ENCODE data around the gene OR10H3. TPM values are rescaled to one million over a fixed set of nuclear protein-coding genes. Genes with fewer than 3 reads are reported as not detected.
A peak's percentile ranks its signal among the peaks of the same experiment; 100 is the strongest.
"Not testable (repeated sequence)": the region's sequence is repeated elsewhere in the genome, so short reads cannot be mapped to it uniquely, and the experiment has no call there.

The OR10H3 gene
- total and polyA plus RNA-seq, 3 experiments from 2014 or later, result not detected

GRCh38 chr19:15759962-15760565 lies 22.3 kb downstream of the OR10H3 start:
- POLR2A ChIA-PET, result no interaction called here
- Histone ChIP-seq H3K4me1 (ENCODE audit: insufficient read depth, low read length) (no peaks in the 10 kb centered on the region), H3K36me3 (ENCODE audit: insufficient read depth, low read length) (no peaks in the 10 kb centered on the region), H3K27ac (ENCODE audit: low read depth, low read length) (no peak overlapping the region), H3K27me3 (ENCODE audit: insufficient read depth, low read length, poor library complexity, severe bottlenecking) (peaks cover 21% of the 10 kb centered on the region), H3K9me3 (ENCODE audit: low read length) (no peaks in the 10 kb centered on the region), H3K4me3 (ENCODE audit: low read length) (no peak overlapping the region)
- no peak for DNase-seq
- peaks cover 0 to 2% (median 0%) of the 10 kb centered on the region in 3 donors for H3K4me1 Mint-ChIP-seq
- H3K9me3 Mint-ChIP-seq, result peaks cover 0 to 7% (median 4%) of the 10 kb centered on the region in 5 donors
- H3K27ac Mint-ChIP-seq, result peak overlapping the region in 1 of 8 donors; percentile 13
- peaks cover 34 to 73% of the 10 kb centered on the region in 2 donors for H3K27me3 Mint-ChIP-seq
- no peak overlapping the region for H3K4me3 Mint-ChIP-seq
- no peaks in the 10 kb centered on the region for H3K36me3 Mint-ChIP-seq
- CTCF ChIA-PET, result no interaction called here

DNA sequence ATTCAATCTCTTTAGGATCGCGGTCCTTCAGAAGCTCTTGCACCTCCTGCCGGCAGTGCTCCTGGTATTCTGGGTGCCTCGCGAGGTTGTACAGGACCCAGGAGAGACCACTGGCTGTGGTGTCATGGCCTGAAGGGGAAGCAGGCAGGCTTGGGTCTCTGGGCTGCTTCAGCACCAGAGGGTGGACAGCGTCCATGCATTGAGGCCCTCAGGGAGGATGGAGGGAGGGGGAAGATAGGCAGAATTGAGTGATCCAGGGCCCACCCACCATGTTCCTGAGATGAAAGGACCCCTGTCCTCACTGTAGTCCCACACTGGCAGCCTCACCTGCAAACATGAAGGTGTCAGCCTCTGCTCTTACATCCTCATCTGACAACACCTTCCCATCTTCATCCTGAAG lies 31.8 kb downstream of the OR10H3 start:
- Histone ChIP-seq H3K27ac (ENCODE audit: low read depth, low read length) (no peak overlapping the region), H3K36me3 (ENCODE audit: insufficient read depth, low read length) (no peaks in the 10 kb centered on the region), H3K27me3 (ENCODE audit: insufficient read depth, low read length, poor library complexity, severe bottlenecking) (no peaks in the 10 kb centered on the region), H3K4me3 (ENCODE audit: low read length) (no peak overlapping the region), H3K9me3 (ENCODE audit: low read length) (no peaks in the 10 kb centered on the region), H3K4me1 (ENCODE audit: insufficient read depth, low read length) (no peaks in the 10 kb centered on the region)
- H3K27me3 Mint-ChIP-seq, result peaks cover 21 to 54% of the 10 kb centered on the region in 2 donors
- no peak overlapping the region for H3K27ac Mint-ChIP-seq
- no peak overlapping the region for H3K4me3 Mint-ChIP-seq
- POLR2A ChIA-PET, result no interaction called here
- CTCF ChIA-PET, result no interaction called here
- no peaks in the 10 kb centered on the region for H3K4me1 Mint-ChIP-seq
- H3K9me3 Mint-ChIP-seq, result peaks cover 0 to 3% (median 0%) of the 10 kb centered on the region in 5 donors
- peaks cover 0 to 9% (median 0%) of the 10 kb centered on the region in 3 donors for H3K36me3 Mint-ChIP-seq
- DNase-seq, result no peak

DNA sequence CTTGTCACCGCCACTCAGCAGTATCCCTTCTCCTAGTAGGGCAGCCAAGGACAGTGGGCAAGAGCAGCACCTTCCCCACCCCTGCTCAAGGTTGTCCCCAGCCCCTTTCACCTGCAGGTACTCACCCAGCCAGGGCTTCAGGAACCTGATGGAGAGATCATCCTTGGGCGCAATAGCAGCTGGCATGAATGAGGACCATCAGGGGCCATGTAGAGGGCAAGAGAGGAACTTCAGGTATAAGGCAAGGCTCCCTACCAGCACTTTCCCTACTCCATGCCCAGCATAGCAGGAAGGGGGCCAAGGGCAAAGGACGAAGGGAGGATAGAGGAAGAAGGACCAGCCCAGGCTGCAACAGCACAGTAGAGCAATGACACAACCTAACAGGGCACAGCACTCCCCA lies 36.4 kb downstream of the OR10H3 start:
- H3K4me1 ChIP-seq (ENCODE audit: insufficient read depth, low read length); H3K4me3 Mint-ChIP-seq; H3K9me3 Mint-ChIP-seq; H3K27ac ChIP-seq (ENCODE audit: low read depth, low read length); H3K27me3 ChIP-seq (ENCODE audit: insufficient read depth, low read length, poor library complexity, severe bottlenecking); H3K9me3 ChIP-seq (ENCODE audit: low read length); POLR2A ChIA-PET; CTCF ChIA-PET; H3K4me1 Mint-ChIP-seq; H3K27ac Mint-ChIP-seq; H3K4me3 ChIP-seq (ENCODE audit: low read length); DNase-seq; H3K36me3 ChIP-seq (ENCODE audit: insufficient read depth, low read length): not testable (repeated sequence)
- Mint-ChIP-seq H3K36me3 (peaks cover 0 to 12% (median 0%) of the 10 kb centered on the region in 3 donors), H3K27me3 (peaks cover 31 to 65% of the 10 kb centered on the region in 2 donors)

DNA sequence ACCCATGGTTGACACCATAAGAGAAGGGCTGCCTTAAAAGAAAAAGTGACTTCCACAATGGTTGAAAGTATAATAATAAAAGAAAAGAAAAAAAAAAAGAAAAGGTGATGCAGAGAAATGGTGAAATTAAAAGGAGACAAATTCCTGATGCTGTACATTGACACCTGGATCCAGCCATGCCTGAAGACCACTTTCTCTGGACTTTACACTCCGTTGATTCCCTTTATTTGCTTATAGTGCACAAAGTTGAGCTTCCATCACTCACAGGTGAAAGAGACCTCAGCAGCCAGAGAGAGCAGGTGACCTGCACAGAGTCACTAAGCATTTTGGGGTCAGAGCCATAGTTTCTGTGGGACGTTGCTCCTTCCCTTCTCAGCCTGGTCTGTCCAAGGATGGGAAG lies 37.5 kb downstream of the OR10H3 start:
- Mint-ChIP-seq H3K27me3 (peaks cover 29 to 57% of the 10 kb centered on the region in 2 donors), H3K27ac (no peak overlapping the region), H3K36me3 (peaks cover 0 to 8% (median 0%) of the 10 kb centered on the region in 3 donors), H3K4me1 (no peaks in the 10 kb centered on the region), H3K9me3 (peaks cover 0 to 3% (median 0%) of the 10 kb centered on the region in 5 donors), H3K4me3 (no peak overlapping the region)
- Histone ChIP-seq H3K4me1 (ENCODE audit: insufficient read depth, low read length) (no peaks in the 10 kb centered on the region), H3K9me3 (ENCODE audit: low read length) (no peaks in the 10 kb centered on the region), H3K27me3 (ENCODE audit: insufficient read depth, low read length, poor library complexity, severe bottlenecking) (peaks cover 7% of the 10 kb centered on the region), H3K4me3 (ENCODE audit: low read length) (no peak overlapping the region), H3K27ac (ENCODE audit: low read depth, low read length) (no peak overlapping the region), H3K36me3 (ENCODE audit: insufficient read depth, low read length) (no peaks in the 10 kb centered on the region)
- ChIA-PET POLR2A (no interaction called here), CTCF (no interaction called here)
- DNase-seq, result no peak

DNA sequence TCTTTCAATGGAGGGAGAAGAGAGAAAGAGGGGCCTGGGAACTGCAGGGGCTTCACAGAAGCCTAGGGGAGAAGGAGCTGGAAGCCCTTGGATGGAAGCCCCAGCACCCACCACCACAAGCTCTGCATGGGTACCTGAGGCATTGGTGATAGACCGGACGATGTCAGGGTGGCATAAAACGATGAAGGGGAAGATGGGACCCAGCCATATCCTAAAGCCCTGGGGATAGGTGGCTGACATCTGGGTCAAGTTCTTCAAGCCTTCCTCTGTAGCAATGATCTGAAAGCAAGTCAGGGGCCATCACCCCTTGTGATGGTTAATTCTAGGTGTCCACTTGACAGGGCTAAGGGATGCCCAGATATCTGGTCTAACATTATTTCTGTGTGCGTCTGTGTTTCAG lies 38.5 kb downstream of the OR10H3 start:
- Histone ChIP-seq H3K27ac (ENCODE audit: low read depth, low read length) (no peak overlapping the region), H3K27me3 (ENCODE audit: insufficient read depth, low read length, poor library complexity, severe bottlenecking) (peaks cover 7% of the 10 kb centered on the region), H3K4me1 (ENCODE audit: insufficient read depth, low read length) (no peaks in the 10 kb centered on the region), H3K36me3 (ENCODE audit: insufficient read depth, low read length) (no peaks in the 10 kb centered on the region), H3K4me3 (ENCODE audit: low read length) (no peak overlapping the region), H3K9me3 (ENCODE audit: low read length) (no peaks in the 10 kb centered on the region)
- peaks cover 26 to 50% of the 10 kb centered on the region in 2 donors for H3K27me3 Mint-ChIP-seq
- peaks cover 0 to 7% (median 0%) of the 10 kb centered on the region in 3 donors for H3K36me3 Mint-ChIP-seq
- CTCF ChIA-PET, result no interaction called here
- H3K9me3 Mint-ChIP-seq, result peaks cover 0 to 3% (median 0%) of the 10 kb centered on the region in 5 donors
- H3K4me1 Mint-ChIP-seq, result peaks cover 0 to 7% (median 2%) of the 10 kb centered on the region in 3 donors
- H3K27ac Mint-ChIP-seq, result peak overlapping the region in 1 of 8 donors; percentile 47
- DNase-seq, result no peak
- H3K4me3 Mint-ChIP-seq, result no peak overlapping the region
- POLR2A ChIA-PET, result no interaction called here

GRCh38 chr19:15776991-15777970 lies 39.5 kb downstream of the OR10H3 start:
- H3K27ac ChIP-seq (ENCODE audit: low read depth, low read length), result no peak overlapping the region
- H3K4me3 ChIP-seq (ENCODE audit: low read length), result no peak overlapping the region
- no peaks in the 10 kb centered on the region for H3K9me3 ChIP-seq (ENCODE audit: low read length)
- peaks cover 0 to 3% (median 0%) of the 10 kb centered on the region in 5 donors for H3K9me3 Mint-ChIP-seq
- peaks cover 25 to 40% of the 10 kb centered on the region in 2 donors for H3K27me3 Mint-ChIP-seq
- no peak for DNase-seq
- H3K4me3 Mint-ChIP-seq, result no peak overlapping the region
- peaks cover 7% of the 10 kb centered on the region for H3K27me3 ChIP-seq (ENCODE audit: insufficient read depth, low read length, poor library complexity, severe bottlenecking)
- peaks cover 0 to 7% (median 2%) of the 10 kb centered on the region in 3 donors for H3K4me1 Mint-ChIP-seq
- ChIA-PET POLR2A (no interaction called here), CTCF (no interaction called here)
- no peaks in the 10 kb centered on the region for H3K36me3 ChIP-seq (ENCODE audit: insufficient read depth, low read length)
- peaks cover 0 to 4% (median 0%) of the 10 kb centered on the region in 3 donors for H3K36me3 Mint-ChIP-seq
- peak overlapping the region in 3 of 8 donors; percentile 5 to 88 (median 82) for H3K27ac Mint-ChIP-seq
- H3K4me1 ChIP-seq (ENCODE audit: insufficient read depth, low read length), result no peaks in the 10 kb centered on the region

DNA sequence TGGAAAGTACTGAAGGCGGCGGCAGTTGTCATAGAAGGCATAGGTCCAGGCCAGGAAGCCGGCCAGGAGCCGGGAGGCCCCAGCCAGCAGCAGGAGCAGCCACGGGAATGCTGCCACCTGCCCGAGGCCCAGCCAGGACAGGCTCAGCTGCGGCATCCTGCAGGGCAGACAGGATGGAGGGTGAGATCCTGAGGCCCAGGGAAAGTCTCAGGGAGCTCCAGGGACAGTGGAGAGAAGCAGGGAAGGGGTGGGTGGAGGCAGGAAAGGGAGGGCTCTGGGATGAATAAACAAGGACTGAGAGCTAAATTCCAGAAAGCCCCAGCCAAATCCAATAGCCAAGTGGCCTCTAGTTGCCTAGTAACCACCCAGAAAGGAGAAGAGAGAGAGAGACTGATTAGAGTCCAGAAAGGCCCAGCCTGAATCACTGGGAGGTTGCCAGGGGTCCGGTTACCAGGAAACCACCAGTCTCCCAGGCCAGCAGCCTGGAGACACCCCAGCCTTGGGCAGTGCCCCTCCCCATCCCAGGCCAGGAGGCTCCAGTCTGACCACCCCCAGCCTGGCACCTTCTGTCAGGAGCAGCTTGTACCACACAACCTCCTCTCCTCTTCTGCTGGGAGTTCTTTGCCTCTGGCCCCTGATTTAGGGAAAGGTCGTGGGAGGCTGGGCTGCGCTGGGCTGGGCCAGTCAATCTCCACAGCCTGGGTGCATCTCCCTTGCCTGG lies 42.1 kb downstream of the OR10H3 start:
- Histone ChIP-seq H3K27me3 (ENCODE audit: insufficient read depth, low read length, poor library complexity, severe bottlenecking) (peaks cover 7% of the 10 kb centered on the region), H3K4me3 (ENCODE audit: low read length) (no peak overlapping the region), H3K9me3 (ENCODE audit: low read length) (no peaks in the 10 kb centered on the region), H3K36me3 (ENCODE audit: insufficient read depth, low read length) (no peaks in the 10 kb centered on the region), H3K4me1 (ENCODE audit: insufficient read depth, low read length) (no peaks in the 10 kb centered on the region), H3K27ac (ENCODE audit: low read depth, low read length) (no peak overlapping the region)
- no peaks in the 10 kb centered on the region for H3K36me3 Mint-ChIP-seq
- peaks cover 0 to 7% (median 2%) of the 10 kb centered on the region in 3 donors for H3K4me1 Mint-ChIP-seq
- ChIA-PET POLR2A (no interaction called here), CTCF (no interaction called here)
- no peak overlapping the region for H3K4me3 Mint-ChIP-seq
- peaks cover 9 to 19% of the 10 kb centered on the region in 2 donors for H3K27me3 Mint-ChIP-seq
- DNase-seq, result no peak
- H3K27ac Mint-ChIP-seq, result peak overlapping the region in 1 of 8 donors; percentile 51
- no peaks in the 10 kb centered on the region for H3K9me3 Mint-ChIP-seq
